HG03575 (cell line): Measurements from ENCODE around the gene MEIOC.
"Not testable (repeated sequence)": the region's sequence is repeated elsewhere in the genome, so short reads cannot be mapped to it uniquely, and the experiment has no call there.

ENCODE experiments used
- ATAC-seq: cut with Tn5 transposase; IDR thresholded peaks from one replicate; pipeline ENCODE4 v1.9.1; 2021; ENCODE audit not compliant: unreplicated experiment, insufficient number of reproducible peaks, low FRiP score; ENCODE audit errors: extremely low read depth

The MEIOC gene

GRCh38 chr17:44690746-44691306 is 34.6 kb downstream of the MEIOC start:
- ATAC-seq = not testable (repeated sequence)

GRCh38 chr17:44693609-44694008 is 37.3 kb downstream of the MEIOC start:
- no peak for ATAC-seq

- not testable (repeated sequence) for ATAC-seq
Measured at GRCh38 chr17:44700288-44700687, 44.0 kb downstream of the MEIOC start.

DNA sequence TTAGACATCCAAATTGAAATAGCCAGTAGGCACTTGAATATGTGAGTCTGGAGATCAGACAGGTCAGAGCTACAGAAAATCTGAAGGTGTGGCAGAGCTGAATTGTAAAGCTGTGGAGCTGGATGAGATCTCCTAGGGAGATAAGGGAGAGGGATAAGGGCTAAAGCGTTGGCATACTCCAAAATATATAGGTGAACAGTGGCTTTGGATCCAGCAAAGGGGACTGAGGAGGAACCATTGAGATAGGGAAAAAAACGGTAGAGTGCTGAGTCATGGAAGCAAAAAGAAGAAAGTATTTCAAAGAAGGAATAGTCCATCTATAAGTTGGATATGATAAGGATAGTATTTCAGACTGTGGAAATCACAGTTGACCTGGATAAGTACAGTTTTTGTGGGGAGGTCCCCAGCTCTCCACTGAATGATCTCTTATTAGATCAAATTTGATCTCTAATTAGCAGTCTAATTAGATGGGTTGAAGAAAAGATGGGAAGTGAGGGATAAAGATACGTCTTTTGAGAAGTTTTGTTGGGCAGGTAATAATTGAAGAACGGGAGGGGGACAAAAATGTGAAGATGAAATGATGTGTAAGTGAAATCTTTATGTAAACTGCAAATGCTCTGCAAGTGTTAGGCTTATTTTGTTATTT is 51.6 kb downstream of the MEIOC start:
- ATAC-seq = no peak

DNA sequence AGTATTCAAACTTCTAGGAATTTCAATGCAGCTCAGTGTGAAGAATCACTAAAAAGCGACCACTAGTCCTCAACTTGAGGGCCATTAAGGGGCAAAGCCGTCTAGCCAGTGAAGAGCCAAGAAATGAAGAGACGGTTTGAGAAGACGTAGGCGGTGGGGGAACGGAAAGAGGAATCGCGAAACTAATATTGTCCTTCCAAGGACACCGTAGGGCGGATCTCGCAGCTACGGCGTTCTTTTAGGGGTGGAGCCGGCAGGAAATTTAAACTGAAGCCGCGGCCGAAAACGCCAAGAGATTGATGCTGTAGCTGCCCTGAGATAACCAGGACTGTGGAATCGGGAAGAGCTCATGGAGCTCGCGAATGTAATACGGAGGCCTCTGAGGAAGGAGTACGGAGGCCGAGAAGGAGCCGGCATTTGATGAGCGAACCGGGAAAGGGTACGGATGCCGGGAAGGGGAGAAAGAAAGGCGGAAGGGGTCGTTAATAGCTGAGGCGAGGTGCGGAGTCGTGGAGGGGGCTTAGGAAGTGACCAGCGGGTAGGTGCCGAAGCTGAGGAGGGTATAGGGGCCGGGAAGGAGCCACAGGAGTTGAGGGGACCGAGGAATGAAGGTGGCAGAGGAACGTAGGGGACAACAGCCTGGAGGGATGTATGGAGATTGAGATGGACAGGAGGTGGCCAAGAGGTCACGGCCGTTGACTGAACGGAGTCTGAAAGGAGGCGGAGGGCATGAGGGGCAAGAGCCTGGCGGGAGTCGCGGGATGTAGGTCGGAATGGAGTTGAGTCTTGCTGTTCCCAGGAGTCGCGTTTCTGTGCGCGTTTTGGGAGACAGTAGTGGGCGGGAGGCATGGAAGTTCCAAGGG is 52.4 kb downstream of the MEIOC start, which contains the start of gene DBF4B:
TSS of gene DBF4B (plus strand) at position 265 of the 863 bp plus-strand sequence. CDS start at position 421, 156 bp downstream.
- ATAC-seq = no peak

- no peak for ATAC-seq
Measured at GRCh38 chr17:44719444-44719843, 63.2 kb downstream of the MEIOC start.

DNA sequence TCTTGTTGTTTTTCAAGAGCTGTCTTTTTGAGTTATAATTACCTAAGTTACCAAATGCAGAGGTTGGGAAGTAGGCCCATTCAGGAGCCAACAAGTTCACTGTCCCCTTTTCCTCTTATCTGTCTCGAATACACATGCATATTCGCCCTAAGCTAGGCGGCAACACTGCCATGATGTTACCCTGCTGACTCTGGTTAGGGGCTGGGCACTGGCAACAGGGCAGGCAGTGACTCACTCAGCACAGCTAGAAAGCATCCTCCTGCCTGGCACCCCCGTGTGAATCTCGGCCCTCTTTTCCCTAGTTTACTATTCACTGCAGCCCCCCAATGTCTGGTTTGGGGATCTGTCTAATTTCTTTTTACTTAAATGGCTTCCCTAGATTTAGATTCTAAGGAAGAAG is 66.0 kb downstream of the MEIOC start:
- no peak for ATAC-seq
